A204.1 (cell line): Measurements from ENCODE around the gene GPRIN2.

Experiments
- FAIRE-seq: peaks from 2 replicates; lab custom pipeline; 2012; peaks lifted over from hg19 to GRCh38; lab: Jason Lieb, UNC

Gene GPRIN2

GRCh38 chr10:46549171-46550075 is 7.0 kb downstream of the GPRIN2 start:
- FAIRE-seq, result no peak

- FAIRE-seq, result no peak
Measured at GRCh38 chr10:46548498-46549090, 7.9 kb downstream of the GPRIN2 start.

DNA sequence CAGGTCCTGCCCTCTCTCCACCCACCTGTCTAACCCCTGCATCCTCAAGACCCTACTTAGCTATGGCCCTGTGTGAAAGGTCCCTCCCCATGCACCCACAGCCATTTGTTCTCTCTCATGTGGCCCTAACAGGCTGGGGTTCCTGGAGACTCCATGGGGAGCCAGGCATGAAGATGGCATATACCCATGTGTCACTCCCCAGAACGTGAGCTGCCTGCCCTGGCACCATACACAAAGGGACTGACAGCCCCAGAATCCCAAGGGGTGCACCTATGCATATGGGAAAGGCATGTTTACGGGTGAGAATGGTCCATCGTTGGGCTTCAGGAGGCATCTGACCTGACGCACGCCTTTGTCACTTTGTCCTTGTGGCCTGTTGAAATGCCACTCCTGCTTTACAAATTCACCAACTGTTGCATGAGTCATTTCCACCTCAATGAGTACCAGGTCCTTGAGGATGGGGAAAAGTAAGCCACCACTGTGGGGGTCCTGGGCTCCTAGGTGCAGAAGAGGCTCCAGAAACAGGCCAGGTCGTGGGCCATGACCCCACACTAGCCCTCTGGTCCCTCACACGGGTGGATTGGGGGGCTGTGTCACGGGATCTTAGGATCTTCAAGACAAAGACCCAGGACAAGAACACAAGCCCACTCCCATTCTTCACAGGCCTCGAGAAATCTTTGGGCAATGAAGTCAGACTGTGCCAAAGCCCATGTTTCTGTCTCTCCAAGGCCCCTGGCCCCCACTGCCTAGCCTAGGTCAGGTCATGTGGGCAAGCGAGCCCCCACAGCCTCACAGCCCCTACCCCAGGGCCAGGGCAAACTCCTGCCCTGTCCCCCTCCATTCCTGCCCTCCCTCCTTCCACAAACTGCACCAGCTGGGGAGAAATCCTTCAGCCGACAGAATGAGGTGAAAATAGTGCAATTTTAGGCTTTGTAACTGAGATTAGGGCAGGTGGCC is 8.6 kb downstream of the GPRIN2 start:
- no peak for FAIRE-seq

DNA sequence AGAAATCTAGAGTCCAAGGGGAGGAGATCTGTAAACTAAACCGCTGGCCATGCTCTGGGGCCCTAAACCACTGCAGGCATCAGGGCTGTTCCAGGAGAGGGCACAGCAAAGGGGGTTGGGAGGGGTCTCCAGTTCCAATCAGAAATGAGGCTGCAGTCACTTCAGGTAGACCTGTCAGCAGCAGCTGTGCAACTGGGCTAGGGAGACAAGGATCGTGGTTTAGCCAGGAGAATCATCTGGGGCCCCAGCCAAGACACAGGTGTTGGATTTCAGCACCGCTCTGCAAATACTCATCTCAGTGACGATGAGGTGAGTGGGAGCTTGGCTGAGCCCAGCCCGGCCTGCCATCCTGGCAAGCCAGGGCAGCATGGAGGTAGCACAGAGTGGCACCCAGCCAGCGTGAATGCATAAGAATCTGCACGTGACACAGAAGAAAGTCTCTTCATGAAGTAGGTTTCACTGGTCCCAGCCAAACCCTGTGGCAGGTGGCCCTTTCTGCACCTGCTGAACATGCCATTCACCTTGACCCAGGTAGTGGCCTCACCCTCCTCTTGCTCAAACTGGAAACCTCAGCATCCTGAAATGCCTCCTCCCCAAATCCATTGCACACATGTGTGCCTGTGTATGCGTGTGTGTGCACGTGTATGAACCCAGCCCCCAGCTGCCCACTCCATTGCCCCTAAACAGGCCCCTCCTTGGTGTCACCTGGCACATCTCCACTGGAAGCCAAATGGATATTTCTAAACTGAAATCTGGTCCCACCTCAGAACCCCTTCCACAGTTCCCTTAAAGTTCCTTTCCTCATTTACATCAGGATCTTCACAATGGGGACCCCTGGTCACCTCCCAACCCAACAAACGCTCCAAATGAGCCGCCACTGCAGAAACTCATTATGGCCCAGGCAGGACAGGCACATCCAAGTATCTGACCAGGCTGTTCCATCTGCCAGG is 9.6 kb downstream of the GPRIN2 start:
- FAIRE-seq, result no peak

- no peak for FAIRE-seq
Measured at GRCh38 chr10:46545861-46546590, 10.4 kb downstream of the GPRIN2 start.

DNA sequence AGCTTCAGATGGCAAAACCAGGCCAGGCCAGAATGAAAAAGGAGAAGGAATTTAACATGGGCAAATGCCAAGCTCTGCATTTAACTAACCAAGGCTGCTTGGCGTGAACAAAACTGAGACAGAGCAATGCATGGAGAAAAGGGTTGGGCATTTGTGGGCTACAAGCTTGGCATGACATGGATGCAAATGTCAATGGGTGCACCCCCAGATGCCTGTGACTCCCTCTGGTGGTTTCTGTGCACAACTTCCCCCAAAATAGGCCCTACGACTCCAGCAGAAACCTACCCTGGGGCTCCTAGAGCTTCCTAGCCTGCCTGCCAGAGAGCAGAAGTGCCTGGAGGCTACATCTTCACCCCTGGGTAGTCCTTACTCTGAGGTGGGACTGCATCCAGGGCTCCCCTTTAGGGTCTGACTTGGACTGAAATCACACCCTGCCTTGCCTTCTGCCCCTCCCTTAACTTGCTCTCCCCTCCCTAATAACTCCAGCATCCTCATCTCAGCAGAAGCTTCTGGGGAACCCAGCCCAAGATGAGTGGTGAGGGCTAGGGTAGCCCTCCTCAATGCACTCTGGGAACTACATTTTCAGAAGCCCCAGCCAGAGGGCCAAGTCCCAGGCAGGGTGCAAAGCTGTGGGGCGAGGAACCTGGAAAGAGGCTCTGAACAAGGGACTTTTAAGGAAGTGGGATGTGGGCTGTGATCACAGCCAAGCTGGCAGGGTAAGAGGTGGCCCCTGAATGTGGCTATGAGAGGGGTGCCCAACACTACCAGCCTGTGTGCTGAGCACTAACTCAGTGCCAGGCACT is 11.3 kb downstream of the GPRIN2 start:
- FAIRE-seq, result no peak

DNA sequence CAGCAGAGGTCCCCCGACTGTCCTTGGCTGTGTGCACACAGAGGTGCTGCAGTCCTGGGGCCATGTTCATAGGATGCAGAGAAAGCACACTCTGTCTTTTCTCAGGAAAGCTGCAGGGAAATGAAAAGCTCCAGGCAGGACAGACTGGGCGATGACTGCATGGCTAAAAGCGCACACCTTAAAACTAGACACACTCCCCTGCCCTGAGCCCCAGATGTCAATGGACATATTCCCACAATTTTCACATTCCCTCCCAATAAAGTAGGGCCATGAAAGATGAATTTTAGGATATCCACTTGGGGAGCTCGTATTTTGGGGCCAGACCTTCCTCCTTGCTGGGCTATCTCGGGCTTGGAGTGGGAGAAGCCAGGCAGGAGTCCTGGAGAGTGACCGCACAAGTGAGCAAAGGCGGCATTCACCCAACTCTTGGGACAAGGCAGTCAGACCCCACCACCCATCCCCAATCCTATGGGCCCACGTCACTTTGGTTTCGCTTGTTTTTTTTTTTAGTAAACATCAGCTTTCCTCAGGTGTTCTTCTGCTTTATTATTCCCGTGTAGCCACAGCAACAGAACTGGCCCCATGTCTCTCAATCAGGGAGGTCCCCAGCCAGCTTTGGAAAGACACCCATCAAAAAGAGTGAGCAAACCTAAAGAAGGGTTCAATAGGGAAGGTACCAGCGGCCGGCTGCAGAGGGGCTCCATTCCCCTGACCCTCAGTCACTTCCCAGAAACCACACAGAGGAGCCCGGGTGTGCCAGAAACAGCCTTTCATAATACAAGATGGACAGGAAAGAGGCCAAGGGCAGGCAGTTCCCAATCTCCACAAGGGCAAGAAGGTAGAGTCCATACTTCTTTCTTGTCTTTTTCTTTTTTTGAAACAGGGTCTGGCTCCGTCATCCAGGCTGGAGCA is 12.7 kb downstream of the GPRIN2 start:
- no peak for FAIRE-seq

- no peak for FAIRE-seq
Measured at GRCh38 chr10:46542567-46543465, 13.6 kb downstream of the GPRIN2 start.

DNA sequence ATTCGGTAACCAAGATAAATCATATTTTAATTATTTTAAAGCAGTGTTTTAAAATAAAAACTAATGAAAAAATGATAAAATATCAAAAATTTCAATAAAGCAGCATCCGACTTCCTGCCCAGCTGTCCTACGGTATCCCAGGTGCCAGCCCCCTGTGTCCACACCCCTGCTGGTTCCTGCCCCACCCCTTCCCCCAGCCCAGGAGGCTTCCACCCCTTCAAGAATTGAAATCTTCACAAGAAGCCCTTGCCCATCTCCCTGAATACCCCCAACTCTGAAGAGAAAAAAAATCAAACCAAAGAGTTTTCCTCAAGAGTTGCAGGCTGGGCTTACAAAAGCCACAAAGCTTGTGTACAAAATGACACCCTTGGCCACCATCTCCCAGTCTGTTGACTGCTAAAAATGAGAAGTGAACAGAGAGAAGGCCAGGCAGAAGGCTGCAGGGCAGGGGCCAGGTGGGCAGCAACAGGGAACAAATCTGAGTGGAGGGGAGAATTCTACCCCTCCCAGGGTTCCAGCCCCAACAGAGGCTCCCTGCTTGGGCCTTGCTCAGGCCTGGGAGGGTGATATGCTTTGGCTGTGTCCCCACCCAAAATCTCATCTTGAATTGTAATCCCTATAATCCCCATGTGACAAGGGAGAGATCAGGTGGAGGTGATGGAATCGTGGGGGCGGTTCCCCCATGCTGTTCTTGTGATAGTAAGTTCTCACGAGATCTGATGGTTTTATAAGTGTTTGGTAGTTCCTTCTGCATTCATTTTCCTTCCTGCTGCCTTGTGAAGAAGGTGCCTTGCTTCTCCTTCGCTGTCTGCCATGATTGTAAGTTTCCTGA is 14.5 kb downstream of the GPRIN2 start:
- FAIRE-seq, result no peak

GRCh38 chr10:46541017-46541661 is 15.3 kb downstream of the GPRIN2 start:
- no peak for FAIRE-seq

DNA sequence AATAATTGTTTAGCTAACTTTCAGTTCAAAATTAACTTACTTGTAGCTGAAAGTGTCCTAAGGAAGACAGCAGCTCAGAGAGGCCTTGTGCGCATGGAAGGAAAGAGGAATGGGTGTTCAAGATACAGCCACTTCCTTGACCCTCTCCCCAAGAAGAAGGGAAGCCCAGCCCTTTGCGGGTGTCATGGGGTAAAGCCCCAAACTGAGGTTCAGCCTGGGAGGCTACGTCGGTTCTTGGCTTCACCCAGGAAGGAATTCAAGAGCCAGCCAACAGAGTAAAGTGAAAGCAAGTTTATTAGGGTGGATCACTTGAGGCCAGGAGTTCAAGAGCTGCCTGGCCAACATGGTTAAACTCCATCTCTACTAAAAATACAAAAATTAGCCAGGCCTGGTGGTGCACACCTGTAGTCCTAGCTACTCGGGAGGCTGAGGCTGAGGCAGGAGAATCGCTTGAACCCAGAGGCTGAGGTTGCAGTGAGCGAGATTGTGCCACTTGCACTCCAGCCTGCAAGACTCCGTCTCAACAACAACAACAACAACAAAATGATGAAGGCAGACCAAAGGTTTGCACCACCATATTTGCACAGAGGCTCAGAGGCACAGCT is 15.9 kb downstream of the GPRIN2 start:
- FAIRE-seq, result no peak

DNA sequence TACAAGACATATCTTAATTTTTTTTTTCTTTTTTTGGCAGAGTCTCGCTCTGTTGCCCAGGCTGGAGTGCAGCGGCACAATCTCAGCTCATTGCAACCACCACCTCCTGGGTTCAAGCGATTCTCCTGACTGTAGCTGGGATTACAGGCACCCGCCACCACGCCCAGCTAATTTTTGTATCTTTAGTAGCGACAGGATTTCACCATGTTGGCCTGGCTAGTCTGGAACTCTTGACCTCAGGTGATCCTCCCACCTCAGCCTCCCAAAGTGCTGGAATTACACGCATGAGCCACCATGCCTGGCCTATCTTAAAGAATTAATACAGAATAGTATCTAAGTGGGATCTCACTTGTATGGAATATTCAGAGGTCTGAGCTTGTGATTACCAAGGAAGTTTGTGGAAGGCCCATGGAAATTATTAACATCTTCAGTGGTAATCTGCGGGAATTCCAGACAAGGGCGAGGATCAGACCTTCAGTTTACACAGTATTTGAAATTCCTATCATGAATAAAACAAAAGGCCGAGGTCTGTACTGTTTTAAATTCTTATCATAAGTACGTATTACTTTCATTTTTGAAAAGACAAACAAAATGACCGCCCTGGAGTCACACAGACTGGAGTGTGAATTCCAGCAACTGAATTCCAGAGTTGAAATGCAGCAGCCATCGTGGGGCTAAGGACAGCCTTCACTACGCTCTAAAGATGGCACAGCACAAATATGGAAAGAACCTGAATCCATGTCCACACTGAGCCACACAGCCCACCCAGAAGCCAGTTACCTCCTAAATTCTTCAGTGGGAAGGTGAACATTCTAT is 16.7 kb downstream of the GPRIN2 start:
- FAIRE-seq, result no peak

DNA sequence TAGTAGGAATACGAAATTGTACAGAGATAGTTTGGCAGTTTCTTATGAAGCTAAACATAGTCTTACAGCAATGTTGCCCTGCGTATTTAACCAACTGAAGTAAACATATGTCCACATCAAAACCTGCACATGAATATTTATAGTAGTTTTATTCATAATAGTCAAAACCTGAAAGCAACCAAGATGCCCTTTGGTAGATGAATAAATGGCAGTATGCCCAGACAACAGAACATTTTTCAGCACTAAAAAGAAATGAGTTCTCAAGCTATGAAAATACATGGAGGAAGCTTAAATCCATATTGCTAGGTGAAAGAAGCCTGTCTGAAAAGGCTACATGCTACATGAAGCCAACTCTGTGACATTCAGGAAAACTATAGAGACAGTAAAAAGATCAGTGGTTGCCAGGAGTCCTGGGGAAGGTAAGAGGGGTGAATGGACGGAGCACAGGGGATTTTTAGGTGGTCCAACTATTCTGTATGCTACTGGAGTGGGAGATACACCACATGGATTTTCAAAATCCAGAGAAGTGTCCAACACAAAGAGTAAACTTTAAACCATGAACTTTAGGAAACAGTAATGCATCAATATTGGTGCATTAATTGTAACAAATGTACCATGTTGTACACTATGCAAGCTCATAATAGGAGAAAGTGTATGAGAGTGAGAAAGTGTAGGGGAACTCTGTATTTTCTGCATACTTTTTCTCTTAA is 17.6 kb downstream of the GPRIN2 start:
- FAIRE-seq, result no peak

DNA sequence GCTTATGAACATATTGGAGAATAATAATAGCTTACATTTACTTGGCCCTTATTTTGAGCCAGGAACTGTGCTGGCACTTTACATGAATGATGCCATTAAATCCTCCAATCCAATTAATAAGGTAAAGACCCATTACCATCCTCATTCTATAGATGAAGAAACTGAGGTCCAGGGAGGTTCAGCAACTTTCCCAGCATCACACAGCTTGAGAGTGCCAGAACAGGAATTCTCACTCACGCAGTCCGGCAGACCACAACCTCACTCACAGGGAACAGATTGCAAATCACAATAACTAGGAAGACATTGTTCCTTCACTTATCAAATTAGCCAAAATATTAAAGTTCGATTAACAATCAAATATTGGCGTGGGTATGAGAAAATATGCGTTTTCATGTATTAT is 18.3 kb downstream of the GPRIN2 start:
- no peak for FAIRE-seq
